ENCODE results near the gene FIG4.

The FIG4 gene

DNA sequence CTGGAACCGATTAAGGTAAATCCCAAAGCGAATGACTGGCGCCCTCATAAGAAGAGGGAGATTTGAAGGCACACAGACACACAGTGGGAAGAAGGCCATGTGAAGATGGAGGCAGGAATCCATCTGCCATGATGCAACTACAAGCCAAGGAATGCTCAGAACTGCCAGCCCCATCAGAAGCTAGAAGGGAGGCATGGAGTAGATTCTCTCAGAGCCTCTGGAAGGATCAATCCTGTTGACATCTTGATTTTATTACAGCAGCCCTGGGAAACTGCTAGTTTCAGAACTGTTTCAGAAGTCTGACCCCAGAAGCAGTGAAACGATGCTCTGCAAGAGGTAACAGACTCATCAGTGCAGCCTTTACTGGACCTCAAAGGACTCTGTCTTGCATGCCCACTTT is 183.5 kb downstream of the FIG4 start:
- DNase-seq (ENCODE audit: low read depth, low spot score) = no peak
- Histone ChIP-seq H3K27ac (no peak overlapping the region), H3K4me3 (no peak overlapping the region), H3K9ac (ENCODE audit: insufficient read length) (no peak overlapping the region), H3K9me3 (ENCODE audit: low read depth, low read length) (no peaks in the 10 kb centered on the region), H3K36me3 (ENCODE audit: insufficient read depth, low read length) (no peaks in the 10 kb centered on the region)
- TF ChIP-seq FOXP2 (optimal IDR thresholded peaks at IDR 0.05; ENCODE audit: control extremely low read depth, extremely low read length, insufficient read depth) (no peak), POLR2AphosphoS5 (IDR thresholded peaks at IDR 0.05; ENCODE audit: borderline replicate concordance, low read depth, low read length) (no peak), EZH2 (IDR thresholded peaks at IDR 0.05) (no peak)

All from SK-N-MC (cell line).